ENCODE data around the gene CIAO3.

DNA sequence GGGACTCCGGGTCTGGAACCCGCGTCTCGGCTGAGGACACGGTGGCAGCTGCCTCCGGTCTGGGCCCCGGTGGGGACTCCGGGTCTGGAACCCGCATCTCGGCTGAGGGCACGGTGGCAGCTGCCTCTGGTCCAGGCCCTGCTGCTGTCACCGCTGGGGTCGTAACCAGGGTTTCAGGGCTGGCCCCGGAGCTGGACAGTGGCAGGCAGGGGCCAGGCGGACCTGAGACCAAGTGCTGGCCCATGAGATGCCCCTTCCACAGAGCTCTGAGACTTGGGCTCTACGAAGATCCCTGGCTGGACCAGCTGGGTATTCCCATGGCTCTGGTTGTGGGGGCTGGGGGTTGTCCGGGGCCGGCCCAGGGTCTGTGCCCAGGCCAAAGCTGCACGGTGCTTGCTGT lies 43.6 kb upstream of the CIAO3 start:
- no peak for TF ChIP-seq GATA2 (IDR thresholded peaks at IDR 0.05; ENCODE audit: low read depth, low read length)
- no peak for TF ChIP-seq GATA3 (IDR thresholded peaks at IDR 0.05; ENCODE audit: low read depth, low read length)
